Mucosa of stomach (tissue), 1 donor: ENCODE data around the gene HPX.
"Not testable (repeated sequence)": the region's sequence is repeated elsewhere in the genome, so short reads cannot be mapped to it uniquely, and the experiment has no call there.

Experiments
- H3K27me3 ChIP-seq: one replicate; pipeline ENCODE4 v1.7.0; 2013; ENCODE audit warnings: mild to moderate bottlenecking, low read length; ENCODE audit not compliant: control insufficient read depth, insufficient read depth
- H3K36me3 ChIP-seq: one replicate; pipeline ENCODE4 v1.7.0; 2013; ENCODE audit warnings: low read length; ENCODE audit not compliant: control insufficient read depth, insufficient read depth
- H3K4me1 ChIP-seq: one replicate; pipeline ENCODE4 v1.7.0; 2013; ENCODE audit warnings: mild to moderate bottlenecking, low read length; ENCODE audit not compliant: control insufficient read depth, insufficient read depth
- H3K4me3 ChIP-seq: one replicate; pipeline ENCODE4 v1.7.0; 2013; ENCODE audit warnings: low read length
- H3K9ac ChIP-seq: one replicate; pipeline ENCODE4 v1.7.0; 2013; ENCODE audit warnings: mild to moderate bottlenecking, low read length, moderate library complexity
- H3K9me3 ChIP-seq: one replicate; pipeline ENCODE4 v1.7.0; 2013; ENCODE audit warnings: mild to moderate bottlenecking, low read length, moderate library complexity; ENCODE audit not compliant: control insufficient read depth
- donor health status: Pancreatic carcinoma.

HPX gene

DNA sequence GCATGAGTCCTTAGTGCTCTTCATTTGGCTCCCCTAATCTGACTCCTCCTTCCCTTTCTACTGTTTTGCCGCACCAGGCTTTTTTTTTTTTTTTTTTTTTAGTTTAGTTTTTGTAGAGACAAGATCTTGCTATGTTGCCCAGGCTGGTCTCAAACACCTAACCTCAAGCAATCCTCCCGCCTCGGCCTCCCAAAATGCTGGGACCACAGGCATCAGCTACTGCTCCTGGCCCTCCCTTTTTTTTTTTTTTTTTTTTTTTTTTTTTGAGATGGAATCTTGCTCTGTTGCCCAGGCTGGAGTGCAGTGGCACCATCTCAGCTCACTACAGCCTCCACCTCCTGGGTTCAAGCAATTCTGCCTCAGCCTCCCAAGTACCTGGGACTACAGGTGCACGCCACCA is 48.5 kb downstream of the HPX start:
- not testable (repeated sequence) for H3K4me3 ChIP-seq, H3K9me3 ChIP-seq, H3K27me3 ChIP-seq, H3K36me3 ChIP-seq, H3K9ac ChIP-seq
- H3K4me1 ChIP-seq = peaks cover 34% of the 10 kb centered on the region

DNA sequence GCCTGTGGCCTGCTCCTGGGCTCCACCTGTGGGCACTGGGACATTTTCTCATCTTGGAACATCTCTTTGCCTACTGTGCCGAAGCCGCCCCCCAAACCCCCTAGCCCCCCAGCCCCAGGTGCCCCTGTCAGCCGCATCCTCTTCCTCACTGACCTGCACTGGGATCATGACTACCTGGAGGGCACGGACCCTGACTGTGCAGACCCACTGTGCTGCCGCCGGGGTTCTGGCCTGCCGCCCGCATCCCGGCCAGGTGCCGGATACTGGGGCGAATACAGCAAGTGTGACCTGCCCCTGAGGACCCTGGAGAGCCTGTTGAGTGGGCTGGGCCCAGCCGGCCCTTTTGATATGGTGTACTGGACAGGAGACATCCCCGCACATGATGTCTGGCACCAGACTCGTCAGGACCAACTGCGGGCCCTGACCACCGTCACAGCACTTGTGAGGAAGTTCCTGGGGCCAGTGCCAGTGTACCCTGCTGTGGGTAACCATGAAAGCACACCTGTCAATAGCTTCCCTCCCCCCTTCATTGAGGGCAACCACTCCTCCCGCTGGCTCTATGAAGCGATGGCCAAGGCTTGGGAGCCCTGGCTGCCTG is 49.2 kb downstream of the HPX start:
- H3K36me3 ChIP-seq = no peaks in the 10 kb centered on the region
- peaks cover 35% of the 10 kb centered on the region for H3K4me1 ChIP-seq
- H3K9ac ChIP-seq = no peak overlapping the region
- H3K27me3 ChIP-seq = no peaks in the 10 kb centered on the region
- H3K9me3 ChIP-seq = no peaks in the 10 kb centered on the region
- no peak overlapping the region for H3K4me3 ChIP-seq

DNA sequence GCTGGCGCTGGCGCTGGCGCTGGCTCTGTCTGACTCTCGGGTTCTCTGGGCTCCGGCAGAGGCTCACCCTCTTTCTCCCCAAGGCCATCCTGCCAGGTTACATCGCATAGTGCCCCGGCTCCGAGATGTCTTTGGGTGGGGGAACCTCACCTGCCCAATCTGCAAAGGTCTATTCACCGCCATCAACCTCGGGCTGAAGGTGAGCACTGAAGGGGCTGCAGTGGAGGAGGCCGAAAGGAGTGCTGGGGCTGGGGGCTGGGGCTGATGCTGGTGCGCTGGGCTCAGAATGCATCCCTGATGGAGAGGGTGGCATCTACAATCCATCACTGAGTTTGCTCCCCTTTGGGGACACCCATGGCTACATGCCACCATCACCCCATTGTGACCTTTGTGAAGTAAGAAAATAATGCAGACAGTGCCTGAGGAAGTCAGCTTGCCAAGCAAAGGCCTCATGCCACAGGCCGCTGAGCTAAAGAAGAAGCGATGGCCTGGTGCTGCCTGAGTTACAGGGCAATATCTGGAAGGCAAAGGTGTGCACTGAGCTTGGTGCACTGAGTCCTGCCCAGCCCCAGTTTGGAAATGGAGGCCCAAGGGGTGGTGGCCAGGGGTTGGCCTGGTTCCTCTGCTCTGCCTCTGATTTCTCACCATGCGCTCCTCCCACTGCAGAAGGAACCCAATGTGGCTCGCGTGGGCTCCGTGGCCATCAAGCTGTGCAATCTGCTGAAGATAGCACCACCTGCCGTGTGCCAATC is 49.9 kb downstream of the HPX start:
- Histone ChIP-seq H3K27me3 (no peaks in the 10 kb centered on the region), H3K9ac (peak overlapping the region; percentile 85), H3K9me3 (no peaks in the 10 kb centered on the region), H3K36me3 (no peaks in the 10 kb centered on the region), H3K4me3 (peak overlapping the region; percentile 58), H3K4me1 (peaks cover 35% of the 10 kb centered on the region)

DNA sequence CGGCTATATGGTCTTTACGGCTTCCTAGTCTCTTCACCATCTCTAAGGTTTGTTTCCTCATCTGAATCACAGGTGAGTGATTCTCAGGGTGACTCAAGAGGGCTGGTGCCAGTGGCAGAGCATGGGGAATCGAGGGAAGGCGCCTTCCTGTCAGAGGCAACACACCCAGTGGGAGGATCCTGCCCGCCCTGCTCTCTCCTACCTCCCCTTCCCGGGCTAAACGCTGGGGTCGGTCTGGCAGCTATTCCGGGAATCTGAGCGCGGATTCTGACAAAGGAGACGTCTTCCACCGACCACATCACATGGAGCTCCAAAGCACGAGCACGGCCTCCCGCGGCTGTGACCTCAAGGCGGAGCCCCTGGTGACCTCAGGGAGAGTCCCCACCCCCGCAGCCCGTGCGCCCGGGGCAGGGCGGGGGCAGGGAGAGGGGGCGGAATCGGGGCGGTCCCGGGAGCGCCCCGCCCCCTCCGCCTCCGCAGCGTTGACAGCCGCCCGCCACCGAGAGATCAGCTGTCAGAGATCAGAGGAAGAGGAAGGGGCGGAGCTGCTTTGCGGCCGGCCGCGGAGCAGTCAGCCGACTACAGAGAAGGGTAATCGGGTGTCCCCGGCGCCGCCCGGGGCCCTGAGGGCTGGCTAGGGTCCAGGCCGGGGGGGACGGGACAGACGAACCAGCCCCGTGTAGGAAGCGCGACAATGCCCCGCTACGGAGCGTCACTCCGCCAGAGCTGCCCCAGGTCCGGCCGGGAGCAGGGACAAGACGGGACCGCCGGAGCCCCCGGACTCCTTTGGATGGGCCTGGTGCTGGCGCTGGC is 50.7 kb downstream of the HPX start, which contains the start of gene SMPD1:
Gene SMPD1 (plus strand): TSS at position 570 of the 813 bp plus-strand sequence. CDS start 125 bp downstream, at position 695.
- Histone ChIP-seq H3K27me3 (no peaks in the 10 kb centered on the region), H3K9me3 (no peaks in the 10 kb centered on the region), H3K4me1 (peaks cover 35% of the 10 kb centered on the region), H3K36me3 (no peaks in the 10 kb centered on the region), H3K9ac (peak within 1 kb of the TSS; percentile 85), H3K4me3 (peak within 1 kb of the TSS; percentile 58)

DNA sequence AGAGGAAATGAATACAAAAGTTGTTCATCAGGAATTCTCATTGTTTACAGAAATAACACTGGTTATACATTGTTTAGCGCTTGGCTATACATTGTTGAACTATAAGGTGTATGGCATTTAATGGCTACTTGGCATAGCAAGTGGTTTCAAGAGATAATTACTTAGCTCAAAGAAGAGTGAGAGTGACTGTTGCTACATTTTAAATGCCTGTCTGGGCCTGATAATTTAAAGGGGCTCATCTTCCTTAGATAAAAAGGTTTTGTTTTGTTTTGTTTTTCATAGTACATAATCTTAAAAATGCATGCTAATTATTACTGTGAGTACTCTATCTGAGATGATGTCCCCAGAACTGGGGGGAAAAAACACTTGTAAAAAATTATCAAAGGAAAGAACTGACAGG is 52.0 kb downstream of the HPX start:
- Histone ChIP-seq H3K9ac (no peak overlapping the region), H3K9me3 (no peaks in the 10 kb centered on the region), H3K4me1 (peaks cover 35% of the 10 kb centered on the region), H3K36me3 (no peaks in the 10 kb centered on the region), H3K4me3 (no peak overlapping the region), H3K27me3 (no peaks in the 10 kb centered on the region)

DNA sequence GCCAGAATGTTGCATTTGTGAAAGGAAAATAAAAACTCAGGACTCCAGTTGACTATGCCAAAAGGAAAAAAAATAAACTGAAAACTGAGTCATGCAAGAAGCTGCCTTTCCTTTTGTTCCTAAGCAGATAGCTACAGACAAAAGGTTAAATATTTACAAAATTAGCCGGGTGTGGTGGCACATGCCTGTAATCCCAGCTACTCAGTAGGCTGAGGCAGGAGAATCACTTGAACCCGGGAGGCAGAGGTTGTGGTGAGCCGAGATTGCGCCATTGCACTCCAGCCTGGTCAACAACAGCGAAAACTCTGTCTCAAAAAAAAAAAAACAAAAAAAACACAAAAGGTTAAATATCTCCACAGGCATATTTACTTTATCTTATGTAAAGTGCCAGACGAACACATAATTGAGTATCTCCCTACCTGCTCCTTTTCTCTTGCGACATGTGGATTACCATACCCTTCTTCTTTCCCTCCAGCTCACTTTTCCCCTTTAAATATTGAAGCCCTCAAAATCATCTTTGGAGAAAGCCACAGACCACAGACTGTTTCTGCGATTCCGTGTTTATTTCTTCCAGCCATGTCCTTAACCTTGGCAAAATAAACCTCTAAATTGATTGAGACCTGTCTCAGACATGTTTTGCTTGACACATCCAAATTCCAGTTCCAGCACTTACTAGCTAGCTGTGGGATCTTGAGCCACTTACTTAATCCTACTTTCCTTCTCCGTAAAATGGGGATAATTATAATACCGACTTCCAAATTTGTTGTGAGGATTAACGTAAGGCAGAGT is 52.8 kb downstream of the HPX start:
- no peak overlapping the region for H3K4me3 ChIP-seq
- no peaks in the 10 kb centered on the region for H3K9me3 ChIP-seq
- H3K4me1 ChIP-seq = peaks cover 35% of the 10 kb centered on the region
- no peaks in the 10 kb centered on the region for H3K36me3 ChIP-seq
- peak overlapping the region; percentile 25 for H3K9ac ChIP-seq
- H3K27me3 ChIP-seq = no peaks in the 10 kb centered on the region

DNA sequence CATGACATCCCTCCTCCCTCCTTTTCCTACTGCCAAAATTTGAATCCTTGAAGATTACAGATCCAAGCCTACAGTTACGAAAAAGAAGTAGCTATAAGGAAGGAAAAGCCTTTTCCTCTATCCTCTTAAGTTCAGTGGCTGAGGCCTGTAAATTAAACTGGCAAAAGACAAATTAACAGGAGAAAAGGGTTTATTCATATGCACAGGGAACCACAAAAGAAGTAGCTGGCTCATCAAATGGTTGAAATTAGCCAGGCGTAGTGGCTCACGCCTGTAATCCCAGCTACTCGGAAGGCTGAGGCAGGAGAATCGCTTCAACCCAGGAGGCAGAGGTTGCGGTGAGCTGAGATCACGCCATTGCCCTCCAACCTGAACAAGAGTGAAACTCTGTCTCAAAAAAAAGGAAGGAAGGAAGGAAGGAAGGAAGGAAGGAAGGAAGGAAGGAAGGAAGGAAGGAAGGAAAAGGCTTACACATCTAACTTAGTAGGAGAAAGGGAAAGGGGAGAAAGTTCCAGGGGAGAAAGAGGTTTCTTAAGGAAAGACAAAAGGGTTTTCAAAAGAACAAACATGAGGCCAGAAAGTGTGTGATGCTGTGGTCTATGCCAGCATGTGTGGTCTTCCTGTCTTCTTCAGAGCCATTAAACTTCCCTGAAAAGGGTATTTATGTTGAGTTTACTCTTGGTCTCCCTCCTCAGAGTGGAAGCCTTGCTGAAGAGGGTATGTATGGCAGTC is 55.6 kb downstream of the HPX start:
- H3K9me3 ChIP-seq = no peaks in the 10 kb centered on the region
- no peak overlapping the region for H3K9ac ChIP-seq
- H3K4me1 ChIP-seq = peaks cover 27% of the 10 kb centered on the region
- H3K27me3 ChIP-seq = no peaks in the 10 kb centered on the region
- no peak overlapping the region for H3K4me3 ChIP-seq
- no peaks in the 10 kb centered on the region for H3K36me3 ChIP-seq
